Smooth muscle cell (in vitro differentiated cells): ENCODE measurements around the gene PHETA1. TPM values are rescaled to one million over a fixed set of nuclear protein-coding genes. Genes with fewer than 3 reads are reported as not detected.

Experiments
- DNase-seq: peaks from one replicate; lab custom pipeline; 2025; ENCODE audit not compliant: unreplicated experiment; lab: John Stamatoyannopoulos, UW
- H2AFZ ChIP-seq: fragments of 200-600 bp; sonication (generic); 2 replicates; pipeline ENCODE4 v1.6.0; 2016; ENCODE audit warnings: antibody characterized with exemption, low read depth, mild to moderate bottlenecking
- H3F3A ChIP-seq: fragments of 200-600 bp; sonication (generic); 2 replicates; pipeline ENCODE4 v1.6.0; 2017; ENCODE audit warnings: antibody characterized with exemption, low read depth
- H3K27ac ChIP-seq: fragments of 200-600 bp; sonication (generic); 2 replicates; pipeline ENCODE4 v1.5.1; 2016; ENCODE audit warnings: low read depth, mild to moderate bottlenecking
- H3K27me3 ChIP-seq: fragments of 200-600 bp; sonication (generic); 2 replicates; pipeline ENCODE4 v1.6.1; 2016; ENCODE audit warnings: low read depth, mild to moderate bottlenecking
- H3K36me3 ChIP-seq: fragments of 200-600 bp; sonication (generic); 2 replicates; pipeline ENCODE4 v1.5.1; 2016; ENCODE audit warnings: low read depth
- H3K4me1 ChIP-seq: fragments of 200-600 bp; sonication (generic); 2 replicates; pipeline ENCODE4 v1.5.1; 2016; ENCODE audit warnings: low read depth
- H3K4me2 ChIP-seq: fragments of 200-600 bp; sonication (generic); 2 replicates; pipeline ENCODE4 v1.6.0; 2016; ENCODE audit warnings: mild to moderate bottlenecking
- H3K4me3 ChIP-seq: fragments of 200-600 bp; sonication (generic); 2 replicates; pipeline ENCODE4 v1.5.1; 2016; ENCODE audit warnings: mild to moderate bottlenecking
- H3K79me2 ChIP-seq: fragments of 200-600 bp; sonication (generic); 2 replicates; pipeline ENCODE4 v1.6.0; 2016; ENCODE audit warnings: low read depth, mild to moderate bottlenecking
- H3K9ac ChIP-seq: fragments of 200-600 bp; sonication (generic); 2 replicates; pipeline ENCODE4 v1.6.0; 2016; ENCODE audit warnings: low read depth
- H3K9me3 ChIP-seq: fragments of 200-600 bp; sonication (generic); replicated peaks from 2 replicates; pipeline ENCODE4 v1.5.1; 2016; ENCODE audit warnings: low read depth
- H4K20me1 ChIP-seq: fragments of 200-600 bp; sonication (generic); 2 replicates; pipeline ENCODE4 v1.6.0; 2016; ENCODE audit warnings: low read depth
- CTCF ChIP-seq: fragments of 200-600 bp; sonication (generic); IDR thresholded peaks from 2 replicates; pipeline ENCODE4 v1.5.1; 2017; ENCODE audit warnings: borderline replicate concordance, mild to moderate bottlenecking, antibody characterized with exemption; ENCODE audit not compliant: insufficient read depth, poor library complexity, severe bottlenecking
- WGBS: methylation state at CpG from one replicate; pipeline ENCODE4 v1.1.7; 2016; ENCODE audit warnings: low lambda C conversion rate; 5-methylcytosine and 5-hydroxymethylcytosine counted together
- polyA plus RNA-seq: library from polyadenylated mRNA; unstranded; fragments of >200 nt; fragmentation: Nextera tagmentation; extraction: Ambion mirVana; gene quantifications from 2 replicates; pipeline ENCODE4 v1.2.1, GENCODE V29; 2016
- total RNA-seq: library from RNA; depleted of rRNA; stranded (reverse); fragments of >200 nt; gene quantifications from 2 replicates; pipeline ENCODE4 v1.2.3, GENCODE V29; 2014

The PHETA1 gene
- total RNA-seq = 2.9 and 6.3 TPM in 2 replicates
- 9.3 and 13.6 TPM in 2 replicates for polyA plus RNA-seq

GRCh38 chr12:111368788-111369495 is at the start of gene PHETA1:
TSS of gene PHETA1 (minus strand) at chr12:111369095. CDS start at chr12:111363427, 5,668 bp downstream.
- TF ChIP-seq CTCF = no peak
- Histone ChIP-seq H3K4me1 (peaks cover 13% of the 10 kb centered on the region), H3K9me3 (no peaks in the 10 kb centered on the region), H3F3A (no peaks in the 10 kb centered on the region), H3K4me2 (peak within 1 kb of the TSS; percentile 96), H3K27ac (no peak within 1 kb of the TSS), H4K20me1 (peaks cover 10% of the 10 kb centered on the region), H3K36me3 (no peaks in the 10 kb centered on the region), H3K9ac (peak within 1 kb of the TSS; percentile 80), H3K79me2 (peaks cover 3% of the 10 kb centered on the region), H3K27me3 (no peaks in the 10 kb centered on the region), H2AFZ (peak within 1 kb of the TSS; percentile 93), H3K4me3 (peak within 1 kb of the TSS; percentile 97)
- 1% methylated on average over 35 of the region's 72 CpGs for WGBS
- DNase-seq = peak; percentile 80

- peaks cover 83% of the 10 kb centered on the region for H3K79me2 ChIP-seq
- TF ChIP-seq CTCF = no peak
Observed at GRCh38 chr12:111418594-111418880, 49.6 kb upstream of the PHETA1 start.

GRCh38 chr12:111417784-111418593 is 49.1 kb upstream of the PHETA1 start:
- no peak overlapping the region for H3K4me2 ChIP-seq
- TF ChIP-seq CTCF = no peak
- no peak overlapping the region for H2AFZ ChIP-seq
- no peak overlapping the region for H3K9ac ChIP-seq
- H3K36me3 ChIP-seq = no peaks in the 10 kb centered on the region
- WGBS = 95% methylated on average over 37 of the region's 67 CpGs
- H3K4me1 ChIP-seq = no peaks in the 10 kb centered on the region
- no peaks in the 10 kb centered on the region for H3K27me3 ChIP-seq
- DNase-seq = no peak
- peaks cover 80% of the 10 kb centered on the region for H3K79me2 ChIP-seq
- peaks cover 6% of the 10 kb centered on the region for H3F3A ChIP-seq
- no peak overlapping the region for H3K4me3 ChIP-seq
- H4K20me1 ChIP-seq = peaks cover 49% of the 10 kb centered on the region
- H3K9me3 ChIP-seq = no peaks in the 10 kb centered on the region
- no peak overlapping the region for H3K27ac ChIP-seq

More at GRCh38 chr12:111418594-111418880, 49.6 kb upstream of the PHETA1 start:
- Histone ChIP-seq H3K27me3 (no peaks in the 10 kb centered on the region), H3K27ac (no peak overlapping the region), H3K36me3 (no peaks in the 10 kb centered on the region), H3K4me2 (no peak overlapping the region), H3K9me3 (no peaks in the 10 kb centered on the region), H4K20me1 (peaks cover 45% of the 10 kb centered on the region), H3K4me1 (no peaks in the 10 kb centered on the region), H2AFZ (no peak overlapping the region), H3F3A (peaks cover 1% of the 10 kb centered on the region), H3K9ac (no peak overlapping the region), H3K4me3 (no peak overlapping the region)
- DNase-seq = no peak
- 99% methylated on average over 18 of the region's 30 CpGs for WGBS
